ENCODE measurements around the gene TBC1D5.
"Not testable (repeated sequence)": the region's sequence is repeated elsewhere in the genome, so short reads cannot be mapped to it uniquely, and the experiment has no call there.

The TBC1D5 gene

GRCh38 chr3:17420668-17421067 is 321.8 kb downstream of the TBC1D5 start:
- no peak for DNase-seq (ENCODE audit: low read depth in 1 of 2, low spot score in 1 of 2)

- no peak for DNase-seq (ENCODE audit: low read depth in 1 of 2, low spot score in 1 of 2)
Measured at GRCh38 chr3:17412950-17413530, 329.4 kb downstream of the TBC1D5 start.

- no peak for DNase-seq (ENCODE audit: low read depth in 1 of 2, low spot score in 1 of 2)
Measured at GRCh38 chr3:17411157-17411877, 331.1 kb downstream of the TBC1D5 start.

- no peak for DNase-seq (ENCODE audit: low read depth in 1 of 2, low spot score in 1 of 2)
Measured at GRCh38 chr3:17407576-17407975, 334.9 kb downstream of the TBC1D5 start.

- no peak for DNase-seq (ENCODE audit: low read depth in 1 of 2, low spot score in 1 of 2)
Measured at GRCh38 chr3:17404548-17404947, 337.9 kb downstream of the TBC1D5 start.

GRCh38 chr3:17402442-17402841 is 340.0 kb downstream of the TBC1D5 start:
- DNase-seq (ENCODE audit: low read depth in 1 of 2, low spot score in 1 of 2) = no peak

- no peak for DNase-seq (ENCODE audit: low read depth in 1 of 2, low spot score in 1 of 2)
Measured at GRCh38 chr3:17401912-17402311, 340.5 kb downstream of the TBC1D5 start.

- DNase-seq (ENCODE audit: low read depth in 1 of 2, low spot score in 1 of 2) = no peak
Measured at GRCh38 chr3:17399586-17399985, 342.8 kb downstream of the TBC1D5 start.

GRCh38 chr3:17398959-17399551 is 343.4 kb downstream of the TBC1D5 start:
- DNase-seq (ENCODE audit: low read depth in 1 of 2, low spot score in 1 of 2) = no peak

GRCh38 chr3:17396036-17396435 is 346.4 kb downstream of the TBC1D5 start:
- no peak for DNase-seq (ENCODE audit: low read depth in 1 of 2, low spot score in 1 of 2)

GRCh38 chr3:17394541-17395155 is 347.8 kb downstream of the TBC1D5 start:
- no peak for DNase-seq (ENCODE audit: low read depth in 1 of 2, low spot score in 1 of 2)

- not testable (repeated sequence) for DNase-seq (ENCODE audit: low read depth in 1 of 2, low spot score in 1 of 2)
Measured at GRCh38 chr3:17392516-17392915, 349.9 kb downstream of the TBC1D5 start.

GRCh38 chr3:17390785-17391184 is 351.6 kb downstream of the TBC1D5 start:
- no peak for DNase-seq (ENCODE audit: low read depth in 1 of 2, low spot score in 1 of 2)

GRCh38 chr3:17387108-17387507 is 355.3 kb downstream of the TBC1D5 start:
- DNase-seq (ENCODE audit: low read depth in 1 of 2, low spot score in 1 of 2) = no peak

- no peak for DNase-seq (ENCODE audit: low read depth in 1 of 2, low spot score in 1 of 2)
Measured at GRCh38 chr3:17386432-17386831, 356.0 kb downstream of the TBC1D5 start.

- no peak for DNase-seq (ENCODE audit: low read depth in 1 of 2, low spot score in 1 of 2)
Measured at GRCh38 chr3:17384567-17385296, 357.7 kb downstream of the TBC1D5 start.

GRCh38 chr3:17373304-17373703 is 369.1 kb downstream of the TBC1D5 start:
- no peak for DNase-seq (ENCODE audit: low read depth in 1 of 2, low spot score in 1 of 2)

- DNase-seq (ENCODE audit: low read depth in 1 of 2, low spot score in 1 of 2) = no peak
Measured at GRCh38 chr3:17372362-17373210, 369.8 kb downstream of the TBC1D5 start.

- DNase-seq (ENCODE audit: low read depth in 1 of 2, low spot score in 1 of 2) = no peak
Measured at GRCh38 chr3:17369973-17370372, 372.5 kb downstream of the TBC1D5 start.

- DNase-seq (ENCODE audit: low read depth in 1 of 2, low spot score in 1 of 2) = no peak
Measured at GRCh38 chr3:17367171-17367570, 375.3 kb downstream of the TBC1D5 start.

GRCh38 chr3:17360991-17361390 is 381.4 kb downstream of the TBC1D5 start:
- DNase-seq (ENCODE audit: low read depth in 1 of 2, low spot score in 1 of 2) = no peak

All from stimulated activated CD4-positive, alpha-beta T cell treated with anti-CD3 and anti-CD28 coated beads, Interleukin-15, amount 100 ng/mL, for 1 hour (primary cell).